DOHH2 (cell line): ENCODE data around the gene GSTA2.

ENCODE experiments used
- H3F3A ChIP-seq: fragments of 200-600 bp; sonication (generic), shearing (Covaris generic); 2 replicates; pipeline ENCODE4 v1.6.0; 2016; ENCODE audit warnings: antibody characterized with exemption, mild to moderate bottlenecking; ENCODE audit not compliant: control insufficient read depth, insufficient read depth
- H3K27ac ChIP-seq: fragments of 200-600 bp; sonication (generic); 2 replicates; pipeline ENCODE4 v1.5.1; 2014; ENCODE audit warnings: low read depth, mild to moderate bottlenecking, low read length, moderate library complexity
- H3K27me3 ChIP-seq: fragments of 200-600 bp; sonication (generic); 2 replicates; pipeline ENCODE4 v1.6.1; 2014; ENCODE audit warnings: mild to moderate bottlenecking, low read length, mixed read lengths; ENCODE audit not compliant: control insufficient read depth
- H3K36me3 ChIP-seq: fragments of 200-600 bp; sonication (generic); 2 replicates; pipeline ENCODE4 v1.6.1; 2014; ENCODE audit warnings: mild to moderate bottlenecking, low read length, moderate library complexity, mixed read lengths; ENCODE audit not compliant: control insufficient read depth
- H3K4me1 ChIP-seq: fragments of 200-600 bp; sonication (generic); 2 replicates; pipeline ENCODE4 v1.6.1; 2014; ENCODE audit warnings: mild to moderate bottlenecking, low read length, mixed read lengths; ENCODE audit not compliant: control insufficient read depth
- H3K4me2 ChIP-seq: fragments of 200-600 bp; sonication (generic); 2 replicates; pipeline ENCODE4 v1.6.0; 2014; ENCODE audit warnings: mild to moderate bottlenecking, low read length, moderate library complexity
- H3K4me3 ChIP-seq: fragments of 200-600 bp; sonication (generic); 2 replicates; pipeline ENCODE4 v1.5.1; 2014; ENCODE audit warnings: mild to moderate bottlenecking, low read length, mixed read lengths
- H3K79me2 ChIP-seq: fragments of 200-600 bp; sonication (generic); 2 replicates; pipeline ENCODE4 v1.6.1; 2014; ENCODE audit warnings: mild to moderate bottlenecking, low read length, mixed read lengths; ENCODE audit not compliant: control insufficient read depth
- H3K9me2 ChIP-seq: fragments of 200-600 bp; sonication (generic); replicated peaks from 2 replicates; pipeline ENCODE4 v1.6.1; 2014; ENCODE audit warnings: mild to moderate bottlenecking, low read length, mixed read lengths; ENCODE audit not compliant: control insufficient read depth
- H3K9me3 ChIP-seq: fragments of 200-600 bp; sonication (generic); 2 replicates; pipeline ENCODE4 v1.6.1; 2014; ENCODE audit warnings: antibody characterized with exemption, low read length, mixed read lengths; ENCODE audit not compliant: control insufficient read depth, insufficient read depth
- H4K20me1 ChIP-seq: fragments of 200-600 bp; sonication (generic); 2 replicates; pipeline ENCODE4 v1.6.0; 2014; ENCODE audit warnings: low read depth, mild to moderate bottlenecking, antibody characterized with exemption, low read length, moderate library complexity; ENCODE audit not compliant: control insufficient read depth, insufficient read depth
- CTCF ChIP-seq: fragments of 200-600 bp; sonication (generic); IDR thresholded peaks from one replicate; pipeline ENCODE4 v1.5.1; 2014; ENCODE audit warnings: antibody characterized with exemption, mild to moderate bottlenecking, low read depth, low read length; ENCODE audit not compliant: poor library complexity, severe bottlenecking
- EZH2phosphoT487 ChIP-seq: fragments of 200-600 bp; sonication (generic); IDR thresholded peaks from 2 replicates; pipeline ENCODE4 v1.6.1; 2017; ENCODE audit warnings: borderline replicate concordance, mild to moderate bottlenecking, antibody characterized with exemption, low read length, moderate library complexity, mixed read lengths

Gene GSTA2

GRCh38 chr6:52727908-52728307 lies 35.4 kb downstream of the GSTA2 start:
- no peak overlapping the region for H3K27ac ChIP-seq
- H3K36me3 ChIP-seq: no peaks in the 10 kb centered on the region

GRCh38 chr6:52726741-52727535 lies 36.3 kb downstream of the GSTA2 start:
- H3K9me3 ChIP-seq: no peaks in the 10 kb centered on the region
- no peaks in the 10 kb centered on the region for H3K4me1 ChIP-seq
- no peak overlapping the region for H3K4me3 ChIP-seq
- H3K36me3 ChIP-seq: no peaks in the 10 kb centered on the region
- H3K27ac ChIP-seq: no peak overlapping the region
- no peak overlapping the region for H3K4me2 ChIP-seq
- TF ChIP-seq EZH2phosphoT487: no peak
- no peaks in the 10 kb centered on the region for H4K20me1 ChIP-seq
- no peaks in the 10 kb centered on the region for H3F3A ChIP-seq
- H3K79me2 ChIP-seq: no peaks in the 10 kb centered on the region
- no peaks in the 10 kb centered on the region for H3K9me2 ChIP-seq
- H3K27me3 ChIP-seq: no peaks in the 10 kb centered on the region

More at GRCh38 chr6:52727908-52728307, 35.4 kb downstream of the GSTA2 start:
- Histone ChIP-seq H3K9me3 (no peaks in the 10 kb centered on the region), H3K4me1 (no peaks in the 10 kb centered on the region), H3K4me3 (no peak overlapping the region), H3K4me2 (no peak overlapping the region), H3K27me3 (no peaks in the 10 kb centered on the region), H4K20me1 (no peaks in the 10 kb centered on the region), H3K79me2 (no peaks in the 10 kb centered on the region), H3K9me2 (no peaks in the 10 kb centered on the region), H3F3A (no peaks in the 10 kb centered on the region)
- no peak for TF ChIP-seq CTCF
- TF ChIP-seq EZH2phosphoT487: no peak

- no peaks in the 10 kb centered on the region for H3K9me2 ChIP-seq
- no peak overlapping the region for H3K27ac ChIP-seq
- no peaks in the 10 kb centered on the region for H3K9me3 ChIP-seq
- H3K36me3 ChIP-seq: no peaks in the 10 kb centered on the region
- H4K20me1 ChIP-seq: no peaks in the 10 kb centered on the region
- H3K4me2 ChIP-seq: no peak overlapping the region
- no peaks in the 10 kb centered on the region for H3K79me2 ChIP-seq
- no peak overlapping the region for H3K4me3 ChIP-seq
- H3K4me1 ChIP-seq: no peaks in the 10 kb centered on the region
- TF ChIP-seq EZH2phosphoT487 (no peak), CTCF (no peak)
- H3K27me3 ChIP-seq: no peaks in the 10 kb centered on the region
- H3F3A ChIP-seq: no peaks in the 10 kb centered on the region
Observed at GRCh38 chr6:52726193-52726542, 37.1 kb downstream of the GSTA2 start.

- Histone ChIP-seq H3K27ac (no peak overlapping the region), H3K4me3 (no peak overlapping the region), H3K9me2 (no peaks in the 10 kb centered on the region), H3K9me3 (no peaks in the 10 kb centered on the region), H3K4me2 (no peak overlapping the region), H3K36me3 (no peaks in the 10 kb centered on the region), H3K27me3 (no peaks in the 10 kb centered on the region), H4K20me1 (no peaks in the 10 kb centered on the region), H3F3A (no peaks in the 10 kb centered on the region), H3K79me2 (no peaks in the 10 kb centered on the region), H3K4me1 (no peaks in the 10 kb centered on the region)
- TF ChIP-seq EZH2phosphoT487: no peak
- no peak for TF ChIP-seq CTCF
Observed at GRCh38 chr6:52725535-52726192, 37.6 kb downstream of the GSTA2 start.
